H1 (cell line): ENCODE data around the gene TSPOAP1. TPM values are rescaled to one million over a fixed set of nuclear protein-coding genes. Genes with fewer than 3 reads are reported as not detected.

Experiments used
- RAD21 ChIP-seq, 2 experiments: IDR thresholded peaks in 1 of 2; conservative IDR thresholded peaks in 1 of 2; 2 replicates each; pipeline ENCODE4 v1.6.1; 2011; ENCODE audit warnings: low read depth in 2 of 2, low read length in 2 of 2, improper control_type of control experiment in 1 of 2, inconsistent platforms in 1 of 2, mild to moderate bottlenecking in 1 of 2, moderate library complexity in 1 of 2
- RXRA ChIP-seq: IDR thresholded peaks from 2 replicates; pipeline ENCODE4 v1.6.1; 2011; ENCODE audit warnings: low read depth, mild to moderate bottlenecking, low read length, moderate library complexity; ENCODE audit not compliant: insufficient read depth
- polyA plus RNA-seq, 7 experiments: library from polyadenylated mRNA; depleted of rRNA in 3 of 7; stranded (reverse) in 5 of 7; unstranded in 2 of 7; fragments of >200 nt in 5 of 7; fragments of 200-250 nt in 2 of 7; gene quantifications; 1 replicate in 5 of 7; 2 replicates in 1 of 7; 4 replicates in 1 of 7; pipeline versions ENCODE4 v1.2.1 to v1.2.3, GENCODE V29; 2011 to 2013; ENCODE audit warnings: missing spikeins in 2 of 7, mixed read lengths in 2 of 7
- total RNA-seq: library from RNA; stranded (reverse); fragmentation: NEBNext Ultra II Directional; extraction: Animal tissue kit (Norgen Biotek cat#: 25700); gene quantifications from 2 replicates; pipeline ENCODE4 v1.2.1, GENCODE V29; 2021

The TSPOAP1 gene
- total and polyA plus RNA-seq, 2 of the 8 experiments (the other 6 are each of a cell fraction or from before 2014, with no cell fraction given), result 7.6 to 9.2 TPM

- no peak for TF ChIP-seq RAD21 (IDR thresholded peaks at IDR 0.05 in 1 of 2, conservative IDR thresholded peaks at IDR 0.05 in 1 of 2; ENCODE audit: low read depth in 2 of 2, low read length in 2 of 2)
- no peak for TF ChIP-seq RXRA
- TF ChIP-seq, all 59 proteins: peak for 0
These were observed 8.4 kb downstream of the TSPOAP1 start (continued) for GRCh38 chr17:58320163-58320558.
